Fibroblast of skin of right quadriceps (primary cell): ENCODE measurements around the gene DTNB.
"Not testable (repeated sequence)": the region's sequence is repeated elsewhere in the genome, so short reads cannot be mapped to it uniquely, and the experiment has no call there.

Experiments used
- DNase-seq: peaks from one replicate; pipeline ENCODE4 v3.0.0-alpha.2; 2013

DTNB gene

DNA sequence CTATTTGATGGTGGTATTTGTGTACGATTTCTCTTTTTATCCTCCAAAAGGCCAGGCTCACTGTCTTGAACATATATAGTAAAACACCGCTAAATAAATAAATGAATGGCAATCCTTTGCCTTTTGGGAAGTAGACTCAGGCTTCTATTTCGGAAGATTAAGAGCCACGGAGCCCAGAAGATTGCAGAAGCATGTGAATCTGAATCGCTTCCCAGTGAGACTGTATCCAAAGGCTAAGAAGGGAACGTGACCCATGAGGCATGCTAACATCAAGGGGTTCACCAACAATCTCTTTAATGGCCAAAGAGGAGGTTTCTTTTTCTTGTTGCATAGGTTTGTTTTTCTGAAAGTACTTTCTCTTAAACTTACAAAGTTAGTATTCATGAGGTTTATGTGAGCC, 261.6 kb downstream of the DTNB start:
- DNase-seq: no peak

DNA sequence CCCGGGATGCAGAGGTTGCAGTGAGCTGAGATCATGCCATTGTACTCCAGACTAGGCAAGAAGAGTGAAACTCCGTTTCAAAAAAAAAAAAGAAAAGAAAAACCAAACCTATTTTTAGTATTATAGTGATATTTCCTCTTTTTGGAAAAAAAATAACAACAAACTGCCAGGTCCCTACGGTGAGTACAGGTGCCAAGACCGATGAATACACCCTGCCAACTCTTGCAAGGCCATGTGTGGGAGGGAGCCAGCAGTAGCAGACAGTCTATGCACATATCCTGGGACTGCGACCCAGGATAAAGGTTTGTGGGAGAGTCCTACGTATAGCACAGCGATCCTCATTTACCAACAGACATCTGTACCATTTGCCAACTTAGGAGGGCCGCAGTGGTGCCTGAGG, 262.1 kb downstream of the DTNB start:
- DNase-seq: no peak

DNA sequence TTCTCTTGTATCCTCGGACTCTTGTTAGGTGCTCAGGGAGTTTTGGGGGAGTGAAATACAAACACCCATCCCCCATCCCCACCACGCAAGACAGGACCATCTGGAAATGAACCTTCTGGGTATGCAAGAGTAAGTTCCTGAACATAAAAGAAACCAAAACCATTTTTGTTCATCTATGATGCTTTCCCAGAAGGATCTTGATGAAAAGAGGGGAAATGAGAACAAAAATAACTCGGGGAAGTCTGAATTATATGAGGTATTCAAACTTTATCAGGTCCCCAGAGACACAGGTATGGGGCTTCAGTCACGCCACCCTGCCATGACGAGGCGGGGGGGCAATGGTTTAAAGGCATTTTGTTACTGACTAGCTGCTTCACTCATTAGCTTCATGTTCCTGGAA, 263.0 kb downstream of the DTNB start:
- DNase-seq: no peak

DNA sequence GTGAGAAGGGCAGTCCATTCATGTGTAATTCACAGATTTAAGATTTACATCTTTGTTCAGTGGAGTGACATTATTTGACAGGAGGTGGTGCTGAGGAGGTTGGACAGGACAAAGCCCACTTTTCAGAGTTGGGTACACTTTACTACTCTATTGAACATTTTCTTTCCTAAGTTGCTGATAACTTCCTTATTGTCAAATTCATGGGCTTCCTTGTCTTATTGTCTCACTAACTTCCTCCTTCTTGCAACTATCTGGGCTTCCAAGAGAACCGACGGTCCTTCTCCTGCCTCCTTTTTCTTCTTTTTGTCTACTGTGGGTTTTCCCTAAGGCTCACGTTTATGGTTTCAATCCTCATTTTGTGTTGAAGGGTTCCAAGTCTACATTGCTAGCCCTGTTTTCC, 263.9 kb downstream of the DTNB start:
- no peak for DNase-seq

DNA sequence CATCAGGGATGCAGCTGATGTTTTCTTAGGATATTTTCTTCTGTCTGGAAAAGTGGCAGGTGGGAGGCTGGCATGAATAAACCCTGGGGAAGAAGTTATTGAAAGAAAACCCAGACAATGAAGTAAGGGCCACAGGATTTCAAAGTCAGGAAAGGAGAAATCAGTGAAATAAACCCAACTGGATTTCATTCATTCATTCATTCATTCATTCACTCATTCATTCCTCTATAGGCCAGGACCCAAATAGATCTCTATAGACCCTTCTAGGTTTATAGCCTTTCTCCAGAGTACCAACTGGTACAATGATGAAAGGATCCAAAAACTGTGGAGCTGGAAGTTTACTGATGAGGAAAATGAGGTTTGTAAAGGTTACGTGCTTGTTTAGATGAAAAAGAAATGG, 264.3 kb downstream of the DTNB start:
- DNase-seq: no peak

DNA sequence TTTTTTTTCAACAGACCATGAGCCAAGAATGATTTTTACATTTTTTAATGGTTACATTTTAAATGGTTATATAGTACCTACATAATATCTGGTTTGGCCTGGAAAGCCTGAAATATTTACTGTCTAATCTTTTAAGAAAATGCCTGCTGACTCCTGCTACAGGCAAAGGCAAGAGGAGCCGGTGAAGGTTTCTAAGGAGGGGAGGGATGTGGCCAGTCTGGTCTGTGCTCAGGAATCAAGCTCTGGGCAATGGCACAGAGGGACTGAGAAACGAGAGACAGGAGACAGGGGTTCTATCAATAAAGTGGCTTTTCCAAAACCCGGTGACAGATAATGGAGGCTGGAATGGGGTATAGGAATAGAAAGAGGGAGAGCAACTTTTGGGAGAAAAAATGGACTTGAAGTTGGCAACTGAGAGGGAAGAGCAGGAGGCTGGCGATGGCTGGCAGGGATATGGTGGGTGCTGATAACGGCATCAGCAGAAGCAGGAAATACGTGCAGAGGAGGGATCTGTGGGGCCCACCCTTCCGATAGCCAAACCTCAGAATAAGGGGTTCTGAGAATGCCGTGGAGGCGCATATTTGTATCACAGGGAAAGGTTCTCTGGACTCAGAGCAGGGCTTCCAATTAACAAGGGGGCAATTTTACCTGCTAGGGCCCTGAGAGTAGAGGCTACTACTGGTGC, 267.6 kb downstream of the DTNB start:
- no peak for DNase-seq

DNA sequence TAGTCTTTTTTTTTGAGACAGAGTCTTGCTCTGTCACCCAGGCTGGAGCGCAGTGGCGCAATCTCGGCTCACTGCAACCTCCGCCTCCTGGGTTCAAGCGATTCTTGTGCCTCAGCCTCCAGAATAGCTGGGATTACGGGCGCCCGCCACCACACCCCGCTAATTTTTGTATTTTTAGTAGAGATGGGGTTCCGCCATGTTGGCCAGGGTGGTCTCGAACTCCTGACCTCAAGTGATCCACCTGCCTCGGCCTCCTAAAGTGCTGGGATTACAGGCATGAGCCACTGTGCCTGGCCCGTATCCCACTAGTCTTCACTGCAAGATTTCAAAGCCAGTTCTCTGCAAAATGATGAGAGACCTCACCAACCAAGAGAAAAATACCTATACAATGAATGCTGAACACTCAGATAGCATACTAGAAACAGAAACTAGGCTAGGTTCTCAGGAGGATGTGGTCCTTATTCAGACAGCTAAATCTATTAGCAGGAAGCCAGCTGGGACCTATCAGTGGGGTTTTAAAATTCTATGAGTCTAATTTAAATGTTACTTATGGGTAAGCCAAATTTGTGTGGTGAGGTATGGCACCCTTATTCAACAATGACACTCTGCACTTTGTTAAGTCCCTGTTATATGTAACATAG, 270.1 kb downstream of the DTNB start:
- DNase-seq: not testable (repeated sequence)

DNA sequence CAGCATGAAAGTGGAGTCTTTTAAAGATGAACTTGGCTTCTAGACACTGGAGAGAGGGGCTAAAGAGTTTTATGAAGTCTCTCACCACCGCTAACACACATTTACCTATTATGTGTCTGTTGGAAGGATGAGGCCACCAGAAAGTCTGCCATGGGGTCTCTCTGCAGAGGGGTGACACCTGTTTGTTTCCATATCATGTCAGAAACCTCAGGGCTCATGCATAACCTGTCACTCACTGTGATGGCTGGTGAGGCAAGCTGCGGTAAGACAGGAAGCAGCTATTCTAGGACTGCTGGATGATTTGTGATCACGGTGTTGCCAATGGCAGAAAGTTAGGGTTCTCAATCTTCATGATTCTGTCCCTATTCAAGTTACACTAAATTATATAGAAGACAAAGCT, 270.9 kb downstream of the DTNB start:
- DNase-seq: no peak

DNA sequence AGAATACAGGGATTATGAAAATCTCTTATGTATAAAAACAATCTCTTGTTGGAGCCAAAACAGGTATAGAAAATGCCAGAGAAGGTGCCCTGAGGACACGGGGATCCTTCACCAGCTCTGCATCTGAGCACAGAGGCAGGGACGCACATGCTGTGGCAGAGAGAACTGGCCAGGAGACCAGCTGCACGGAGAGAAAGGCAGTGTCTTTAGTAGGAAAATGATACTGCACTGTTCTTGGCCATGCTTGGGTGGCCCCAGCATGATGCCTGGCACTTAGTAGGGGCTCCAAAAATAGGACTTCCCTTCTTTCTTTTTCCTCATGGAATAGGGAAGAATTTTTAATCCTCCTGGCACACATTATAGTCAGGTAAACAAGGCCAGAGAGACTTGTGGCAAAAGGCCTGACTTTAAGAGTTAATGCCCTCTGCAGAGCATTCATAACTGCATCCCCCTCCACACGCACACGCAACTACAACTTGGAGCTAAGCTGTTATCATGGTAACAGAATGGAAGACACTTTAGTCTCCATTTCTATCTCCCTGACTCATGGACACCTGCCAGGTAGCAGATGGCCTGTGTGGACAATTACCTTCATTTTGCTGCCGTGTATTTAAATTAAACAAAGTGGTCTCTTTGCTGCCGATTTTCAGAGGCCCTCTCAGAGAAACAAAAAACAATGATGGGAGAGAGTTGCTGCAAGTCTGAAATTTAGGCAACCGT, 271.9 kb downstream of the DTNB start:
- DNase-seq: no peak

DNA sequence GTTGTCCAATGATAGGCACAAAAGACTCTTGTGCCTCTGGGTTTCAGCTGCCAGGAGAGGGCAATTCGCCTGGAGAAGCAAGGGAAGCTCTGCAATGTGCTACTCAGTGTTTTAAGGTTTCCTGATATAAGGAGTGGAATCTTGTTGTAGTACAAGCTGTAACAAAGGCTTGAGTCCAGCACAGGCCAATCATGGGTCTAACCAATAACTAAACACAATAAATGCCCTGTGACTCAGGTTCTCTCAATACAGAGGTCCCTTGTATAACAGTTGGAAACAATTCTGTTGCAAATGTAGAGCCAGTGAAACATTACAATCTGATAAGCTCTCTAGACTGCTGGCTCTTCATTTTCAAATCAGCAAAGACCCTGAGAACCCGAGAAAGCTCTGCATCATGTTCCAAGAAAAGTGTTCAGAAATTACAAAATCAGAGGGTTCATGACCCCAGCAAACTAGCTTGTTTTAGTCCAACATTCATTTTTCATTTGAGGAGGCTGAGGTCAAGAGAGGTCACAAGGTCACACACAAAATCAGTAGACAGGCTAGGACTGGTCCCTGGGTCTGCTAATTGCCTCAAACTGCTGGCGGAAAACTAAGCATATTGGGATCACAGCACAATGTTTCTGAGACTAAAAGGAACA, 272.7 kb downstream of the DTNB start:
- DNase-seq: no peak

DNA sequence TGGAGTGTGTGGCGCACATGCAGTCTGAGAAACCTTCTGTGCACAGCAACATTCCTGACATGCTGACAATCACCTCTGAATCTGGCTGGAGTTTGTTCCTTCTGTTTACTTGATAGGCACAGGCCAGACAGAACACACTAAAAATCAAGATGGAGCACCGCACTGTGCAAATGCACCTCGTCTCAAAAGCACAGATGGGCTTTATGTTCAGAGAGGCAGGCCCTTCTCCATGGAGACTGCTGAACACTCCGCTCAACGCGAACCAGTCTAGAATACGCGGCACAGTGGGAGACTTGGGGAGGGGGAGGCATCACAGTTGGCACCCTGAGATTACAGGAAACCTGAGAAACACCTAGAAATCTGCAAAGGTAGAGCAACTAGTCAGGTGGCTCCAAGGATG, 273.2 kb downstream of the DTNB start:
- no peak for DNase-seq

DNA sequence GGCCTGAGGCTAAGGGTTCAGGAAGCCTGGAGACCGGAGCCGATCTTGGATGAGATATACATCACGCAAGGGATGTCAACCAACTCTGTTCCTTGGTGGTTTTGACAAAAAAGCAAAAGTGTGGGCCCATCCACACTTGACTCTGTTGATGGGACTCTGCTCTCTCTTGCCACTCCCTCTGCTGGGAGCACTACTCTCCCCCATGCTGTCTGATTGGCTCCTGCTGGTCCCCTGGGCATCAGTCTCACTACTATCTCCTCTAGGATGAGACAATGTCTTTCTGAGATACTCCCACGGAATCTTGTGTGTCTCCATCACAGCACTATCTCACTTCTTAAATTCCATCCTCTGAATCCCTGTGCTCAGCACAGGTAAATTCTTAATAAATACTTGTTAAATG, 274.8 kb downstream of the DTNB start:
- DNase-seq: no peak

DNA sequence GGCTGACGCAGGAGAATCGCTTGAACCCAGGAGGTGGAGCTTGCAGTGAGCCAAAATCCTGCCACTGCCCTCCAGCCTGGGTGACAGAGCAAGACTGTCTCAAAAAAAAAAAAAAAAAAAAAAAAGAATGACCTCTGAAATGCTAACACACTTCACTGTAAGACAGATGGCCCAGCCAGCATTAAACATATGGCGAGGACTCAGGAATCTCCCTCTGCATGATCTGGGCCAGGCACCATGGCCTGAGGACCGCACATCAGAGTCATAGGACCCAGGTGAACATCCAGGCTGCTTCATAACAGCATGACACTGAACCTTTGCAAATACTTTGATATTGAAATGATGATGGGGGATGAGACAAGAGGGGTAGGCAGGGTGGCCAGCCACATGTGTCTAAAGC, 275.6 kb downstream of the DTNB start:
- no peak for DNase-seq

DNA sequence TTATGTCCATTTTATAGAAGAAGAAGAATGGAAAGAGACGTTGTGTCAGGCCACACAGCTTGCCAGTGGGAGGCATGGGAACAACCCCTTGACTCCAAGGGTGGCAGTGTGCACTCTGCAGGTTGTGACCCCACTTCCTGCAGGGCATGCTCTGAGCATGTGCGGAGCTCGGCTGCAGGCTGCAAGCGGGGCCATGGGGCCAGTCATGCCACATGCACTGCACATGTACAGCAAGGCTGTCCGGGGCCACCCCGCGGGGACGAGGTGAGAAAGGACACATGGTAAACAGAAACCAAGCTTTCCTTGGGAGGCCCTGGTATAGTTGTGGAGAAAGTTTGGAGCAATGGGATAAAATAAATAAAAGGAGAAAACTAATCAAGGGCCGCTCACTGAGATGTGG, 284.2 kb downstream of the DTNB start:
- DNase-seq: no peak

DNA sequence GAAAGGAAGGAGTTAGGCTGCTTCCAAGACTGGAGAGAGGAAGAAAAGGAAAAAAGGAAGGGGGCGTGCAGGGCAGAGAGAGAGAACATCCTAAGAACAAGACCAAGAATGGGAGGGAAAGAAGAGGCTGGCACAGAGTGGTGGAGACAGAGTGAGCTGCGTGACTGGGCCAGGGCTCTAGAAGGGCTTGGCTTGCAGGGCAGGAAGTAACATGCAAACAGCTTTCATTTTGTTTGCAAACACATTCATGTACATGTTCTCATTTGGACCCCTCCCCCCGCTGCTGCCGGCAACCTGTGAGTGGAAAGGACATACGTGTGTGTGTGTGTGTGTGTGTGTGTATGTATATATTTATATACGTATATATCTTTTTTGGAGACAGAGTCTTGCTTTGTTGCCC, 284.9 kb downstream of the DTNB start:
- no peak for DNase-seq

DNA sequence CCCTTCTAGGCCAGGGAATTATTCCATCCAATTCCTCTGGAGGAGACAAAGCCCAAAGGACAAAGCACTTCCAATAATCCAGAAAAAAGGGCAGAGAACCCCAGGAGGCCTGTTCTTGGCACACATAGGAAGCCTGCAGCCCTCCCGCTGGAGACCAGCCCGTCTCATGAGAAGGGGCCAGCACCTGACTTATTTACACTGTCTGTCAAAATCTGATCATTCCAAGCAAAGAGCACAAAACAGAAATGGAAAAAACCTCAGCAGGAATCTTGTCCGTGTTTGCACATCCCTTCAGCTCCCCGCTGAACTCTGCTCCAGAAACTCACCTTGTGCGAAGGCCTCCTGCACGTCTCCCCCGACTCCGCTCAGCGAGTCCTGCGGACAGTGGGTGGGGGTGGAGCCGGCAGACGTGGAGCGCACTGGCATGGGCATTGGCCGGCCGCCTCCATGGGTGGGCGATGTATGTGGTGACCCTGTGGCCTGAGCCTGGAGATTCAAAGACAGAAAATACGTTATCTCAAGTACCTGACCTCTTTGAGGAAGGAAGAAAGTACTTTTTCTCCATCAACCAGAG, 285.4 kb downstream of the DTNB start:
- no peak for DNase-seq

DNA sequence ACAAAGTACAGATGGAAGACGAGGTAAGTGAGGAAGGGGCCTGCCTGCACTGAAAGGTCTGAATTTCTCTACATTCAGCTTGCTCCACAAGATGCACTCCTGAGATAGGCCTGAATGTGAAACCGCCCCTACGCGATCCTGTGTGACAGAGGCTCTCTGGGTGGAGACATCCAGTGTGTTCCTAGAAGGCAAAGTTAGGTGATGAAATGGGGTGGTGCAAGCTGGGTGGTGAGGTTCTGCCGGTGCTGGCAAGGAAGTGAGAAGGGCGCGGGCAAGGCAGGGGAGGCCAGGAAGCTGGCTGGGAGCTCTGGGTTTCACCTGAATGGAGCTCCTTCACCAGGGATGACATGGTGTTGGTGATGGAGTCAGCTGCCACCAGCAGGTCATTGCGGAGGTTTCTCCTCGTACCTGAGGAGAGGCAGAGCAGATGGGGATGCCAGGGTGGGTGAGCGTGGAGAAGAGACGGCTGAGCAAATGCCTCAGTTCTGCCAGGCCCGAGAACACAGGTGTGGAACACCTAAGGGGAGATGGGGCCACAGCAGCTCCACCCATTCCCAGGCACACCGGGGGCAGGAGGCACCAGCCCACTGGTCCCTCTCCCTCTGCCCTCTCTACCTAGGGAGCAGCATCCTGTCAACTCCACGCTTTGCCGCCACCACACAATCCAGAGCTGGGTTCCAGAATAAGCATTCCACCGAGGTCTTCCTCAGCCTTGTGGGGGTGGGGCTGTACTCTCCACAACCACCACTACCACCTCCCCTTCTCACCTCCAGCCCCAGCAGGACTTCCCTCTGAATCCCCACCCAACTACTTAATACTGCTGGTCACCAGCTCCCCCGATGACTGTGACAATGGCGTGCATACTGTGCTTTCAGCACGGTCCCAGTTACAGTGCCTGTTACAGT, 286.2 kb downstream of the DTNB start:
- DNase-seq: no peak

DNA sequence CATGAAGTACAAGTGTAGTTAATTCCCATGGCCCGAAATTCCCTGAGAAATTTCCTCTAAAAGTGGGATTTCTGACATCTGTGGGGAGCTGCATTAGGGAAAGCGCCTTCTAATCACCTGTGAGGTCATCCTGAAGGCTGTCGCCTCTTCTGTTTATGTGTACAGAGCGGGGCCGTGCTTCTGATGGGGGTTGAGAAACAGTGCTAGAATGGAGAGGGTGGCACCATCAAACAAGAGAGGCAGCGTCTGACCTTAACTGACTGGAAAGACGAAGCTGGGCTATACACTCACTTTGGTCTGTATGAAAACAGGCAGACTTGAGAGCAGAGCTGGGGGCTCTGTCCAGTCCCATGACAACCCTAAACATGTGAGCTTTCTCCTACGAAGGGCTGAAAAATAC, 287.5 kb downstream of the DTNB start:
- no peak for DNase-seq

DNA sequence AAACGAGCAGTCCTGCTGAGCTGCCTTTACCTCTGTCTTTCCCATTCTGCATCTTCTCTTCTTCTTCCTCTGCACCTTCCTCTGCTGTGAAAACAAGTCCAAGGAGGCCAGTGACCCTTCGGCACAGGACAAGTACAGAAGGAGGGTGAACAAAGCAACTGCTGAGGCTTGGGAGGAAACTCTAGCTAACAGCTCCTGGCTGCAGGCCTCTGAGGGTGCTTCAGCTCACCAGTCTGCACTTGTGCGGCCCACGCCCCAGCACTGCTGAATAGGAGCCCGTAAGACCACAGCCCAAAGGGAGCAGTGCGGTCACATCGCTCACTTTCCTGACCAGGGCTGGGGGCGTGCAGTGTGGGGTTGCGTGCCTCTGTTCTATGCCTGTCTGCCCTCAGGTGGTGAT, 289.6 kb downstream of the DTNB start:
- no peak for DNase-seq

DNA sequence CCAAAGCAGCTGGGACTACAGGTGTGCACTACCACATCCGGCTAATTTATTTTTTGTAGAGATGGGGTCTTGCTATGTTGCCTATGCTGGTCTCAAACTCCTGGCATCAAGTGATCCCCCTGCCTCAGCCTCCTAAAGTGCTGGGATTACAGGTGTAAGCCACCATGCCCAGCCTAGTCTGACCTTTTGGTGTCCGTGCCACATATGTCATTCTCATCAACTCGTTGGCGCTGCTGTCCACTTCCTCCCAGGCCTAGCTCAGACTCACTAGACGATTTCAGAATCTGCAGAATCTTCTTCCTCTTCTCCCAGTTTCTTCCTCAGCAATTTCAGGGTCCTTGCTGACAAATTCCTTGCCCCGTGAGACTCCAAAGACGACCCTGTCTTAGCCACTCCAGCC, 291.9 kb downstream of the DTNB start:
- DNase-seq: no peak

DNA sequence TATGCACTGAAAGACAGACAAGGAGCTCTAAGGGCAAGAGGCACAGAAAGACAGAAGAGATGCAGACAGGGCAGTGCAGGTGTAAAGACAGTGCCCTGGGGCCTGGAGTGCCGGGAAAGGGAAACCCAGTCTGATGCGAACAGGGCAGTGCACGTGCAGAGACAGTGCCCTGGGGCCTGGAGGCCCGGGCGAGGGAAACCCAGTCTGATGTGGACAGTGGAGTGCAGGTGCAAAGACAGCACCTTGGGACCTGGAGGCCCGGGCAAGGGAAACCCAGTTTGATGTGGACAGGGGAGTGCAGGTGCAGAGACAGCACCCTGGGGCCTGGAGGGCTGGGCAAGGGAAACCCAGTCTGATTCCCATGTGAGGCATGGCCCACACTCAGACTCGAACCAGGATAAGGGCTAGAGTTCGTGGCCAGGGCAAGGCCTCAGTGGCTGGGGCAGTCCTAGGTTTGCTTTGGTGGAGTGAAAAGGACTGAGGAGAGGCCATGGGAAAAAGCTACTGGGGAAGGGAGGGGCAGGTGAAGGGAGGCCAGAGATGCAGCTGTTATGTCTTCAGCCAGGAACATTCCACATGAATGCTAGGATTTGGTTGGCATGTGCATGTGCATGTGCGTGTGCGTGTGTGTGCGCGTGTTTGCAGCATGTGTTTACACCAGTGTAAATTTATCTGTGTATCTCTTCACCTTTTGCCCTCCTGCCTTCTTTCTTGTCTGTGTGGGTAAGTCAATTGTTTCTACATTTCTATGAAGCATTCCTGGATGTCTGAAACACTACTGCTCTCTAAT, 292.6 kb downstream of the DTNB start:
- DNase-seq: no peak

DNA sequence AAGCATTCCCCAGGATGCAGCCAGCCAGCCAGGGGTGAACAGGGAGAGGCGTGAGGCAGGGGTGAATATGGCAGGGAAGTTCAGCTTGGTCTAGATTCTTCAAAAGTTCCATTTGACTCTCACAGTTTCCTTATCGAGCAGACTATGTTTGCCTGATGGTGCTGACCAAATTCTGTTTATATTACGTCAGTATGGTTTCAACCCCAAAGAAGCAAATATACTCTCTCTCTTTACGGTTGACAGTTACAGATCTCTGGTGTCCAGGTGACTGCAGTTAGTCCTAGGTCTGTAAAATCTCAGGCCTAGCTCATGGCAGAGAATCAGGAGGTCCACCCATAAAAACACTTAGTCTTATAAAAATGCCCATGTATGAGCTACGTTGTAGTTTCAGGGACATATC, 293.4 kb downstream of the DTNB start:
- DNase-seq: no peak
